ENCODE data around the gene BRD4.

DNA sequence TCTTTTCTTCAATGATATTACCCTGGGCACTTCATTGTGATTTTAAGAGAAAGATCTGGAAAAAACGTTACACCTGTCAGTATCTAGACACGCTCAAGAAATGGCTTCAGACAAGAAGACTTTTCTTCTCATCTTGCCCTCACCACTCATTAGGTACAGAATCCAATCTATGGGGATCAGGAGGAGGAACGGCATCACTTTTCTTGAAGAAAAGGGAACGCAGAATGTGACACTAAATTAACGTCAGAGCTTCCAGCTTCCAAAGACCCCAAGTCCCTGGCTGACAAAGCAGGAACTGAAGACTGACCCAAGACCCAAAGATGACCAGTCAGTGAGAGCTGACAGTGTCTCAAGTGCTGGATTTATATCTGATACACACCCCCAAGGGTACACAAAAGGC, 48.2 kb downstream of the BRD4 start:
- no peak for TF ChIP-seq CTCF (IDR thresholded peaks at IDR 0.05)
- no peak for TF ChIP-seq POLR2A (IDR thresholded peaks at IDR 0.05)
